ENCODE measurements around the gene ORM2. TPM values are rescaled to one million over a fixed set of nuclear protein-coding genes. Genes with fewer than 3 reads are reported as not detected.

The ORM2 gene
- total and polyA plus RNA-seq, 10 donors, result 0.13 to 0.93 (median 0.38) TPM; not detected in 6

GRCh38 chr9:114314881-114315722 lies 14.6 kb upstream of the ORM2 start:
- H3K27ac ChIP-seq, result peak overlapping the region in 1 of 8 donors; percentile 80
- peak; percentile 52 for DNase-seq
- intact Hi-C loops (cut with DNase I; ENCODE audit: low total_unique reads), result no loop called here

GRCh38 chr9:114315723-114316363 lies 13.8 kb upstream of the ORM2 start:
- H3K9me3 ChIP-seq, result peaks cover 0 to 3% (median 0%) of the 10 kb centered on the region in 8 donors
- no peaks in the 10 kb centered on the region for H3K36me3 ChIP-seq
- peak overlapping the region in 3 of 8 donors; percentile 40 to 80 (median 75) for H3K27ac ChIP-seq
- intact Hi-C loops (cut with DNase I; ENCODE audit: low total_unique reads), result no loop called here
- peaks cover 0 to 12% (median 0%) of the 10 kb centered on the region in 7 donors for H3K27me3 ChIP-seq (replicated peaks in 1 of 7)
- peaks cover 0 to 26% (median 0%) of the 10 kb centered on the region in 6 donors for H3K4me1 ChIP-seq
- peak; percentile 50 for DNase-seq
- H3K4me3 ChIP-seq, result no peak overlapping the region
- 55 to 85% (median 68%) methylated on average over 8 of the region's 8 CpGs for WGBS, 5 donors
- no peak for TF ChIP-seq CTCF (IDR thresholded peaks at IDR 0.05 in 8 of 11, conservative IDR thresholded peaks at IDR 0.05 in 3 of 11)
- TF ChIP-seq POLR2AphosphoS5 (IDR thresholded peaks at IDR 0.05), result peak in 1 of 3 donors; percentile 18

More at GRCh38 chr9:114314881-114315722, 14.6 kb upstream of the ORM2 start:
- H3K27me3 ChIP-seq (replicated peaks in 1 of 7), result peaks cover 0 to 5% (median 0%) of the 10 kb centered on the region in 7 donors
- 89 to 93% (median 90%) methylated on average over 8 of the region's 8 CpGs for WGBS, 5 donors
- H3K4me1 ChIP-seq, result peaks cover 0 to 26% (median 0%) of the 10 kb centered on the region in 6 donors
- no peaks in the 10 kb centered on the region for H3K36me3 ChIP-seq
- H3K9me3 ChIP-seq, result peaks cover 0 to 3% (median 0%) of the 10 kb centered on the region in 8 donors
- TF ChIP-seq CTCF (IDR thresholded peaks at IDR 0.05 in 8 of 11, conservative IDR thresholded peaks at IDR 0.05 in 3 of 11), result no peak
- H3K4me3 ChIP-seq, result no peak overlapping the region

GRCh38 chr9:114316605-114317230 lies 13.0 kb upstream of the ORM2 start:
- WGBS, 5 donors, result 78 to 89% (median 83%) methylated on average over 10 of the region's 10 CpGs

GRCh38 chr9:114317665-114318357 lies 11.9 kb upstream of the ORM2 start:
- Histone ChIP-seq H3K4me3 (peak overlapping the region in 1 of 8 donors; percentile 27), H3K27me3 (replicated peaks in 1 of 7) (peaks cover 0 to 25% (median 0%) of the 10 kb centered on the region in 7 donors), H3K27ac (peak overlapping the region in 5 of 8 donors; percentile 11 to 80 (median 74)), H3K9me3 (peaks cover 0 to 3% (median 0%) of the 10 kb centered on the region in 8 donors), H3K4me1 (peaks cover 0 to 26% (median 0%) of the 10 kb centered on the region in 6 donors), H3K36me3 (no peaks in the 10 kb centered on the region)
- 49 to 84% (median 65%) methylated on average over 8 of the region's 8 CpGs for WGBS, 5 donors
- TF ChIP-seq CTCF (IDR thresholded peaks at IDR 0.05 in 8 of 11, conservative IDR thresholded peaks at IDR 0.05 in 3 of 11) (no peak), POLR2AphosphoS5 (IDR thresholded peaks at IDR 0.05) (no peak), POLR2A (IDR thresholded peaks at IDR 0.05) (no peak)
- DNase-seq, result peak; percentile 16
- intact Hi-C loops (cut with DNase I; ENCODE audit: low total_unique reads), result no loop called here

More at GRCh38 chr9:114316605-114317230, 13.0 kb upstream of the ORM2 start:
- no peak for DNase-seq
- H3K9me3 ChIP-seq, result peaks cover 0 to 3% (median 0%) of the 10 kb centered on the region in 8 donors
- H3K4me1 ChIP-seq, result peaks cover 0 to 26% (median 0%) of the 10 kb centered on the region in 6 donors
- no peak overlapping the region for H3K4me3 ChIP-seq
- H3K27ac ChIP-seq, result peak overlapping the region in 3 of 8 donors; percentile 40 to 80 (median 75)
- H3K36me3 ChIP-seq, result no peaks in the 10 kb centered on the region
- intact Hi-C loops (cut with DNase I; ENCODE audit: low total_unique reads), result no loop called here
- no peak for TF ChIP-seq POLR2AphosphoS5 (IDR thresholded peaks at IDR 0.05)
- H3K27me3 ChIP-seq (replicated peaks in 1 of 7), result peaks cover 0 to 21% (median 0%) of the 10 kb centered on the region in 7 donors
